GM21381 (cell line): ENCODE data around the gene MX2.

ENCODE experiments used
- ATAC-seq: cut with Tn5 transposase; IDR thresholded peaks from one replicate; pipeline ENCODE4 v1.9.1; 2021; ENCODE audit warnings: mild to moderate bottlenecking, moderate library complexity; ENCODE audit not compliant: unreplicated experiment

The MX2 gene

DNA sequence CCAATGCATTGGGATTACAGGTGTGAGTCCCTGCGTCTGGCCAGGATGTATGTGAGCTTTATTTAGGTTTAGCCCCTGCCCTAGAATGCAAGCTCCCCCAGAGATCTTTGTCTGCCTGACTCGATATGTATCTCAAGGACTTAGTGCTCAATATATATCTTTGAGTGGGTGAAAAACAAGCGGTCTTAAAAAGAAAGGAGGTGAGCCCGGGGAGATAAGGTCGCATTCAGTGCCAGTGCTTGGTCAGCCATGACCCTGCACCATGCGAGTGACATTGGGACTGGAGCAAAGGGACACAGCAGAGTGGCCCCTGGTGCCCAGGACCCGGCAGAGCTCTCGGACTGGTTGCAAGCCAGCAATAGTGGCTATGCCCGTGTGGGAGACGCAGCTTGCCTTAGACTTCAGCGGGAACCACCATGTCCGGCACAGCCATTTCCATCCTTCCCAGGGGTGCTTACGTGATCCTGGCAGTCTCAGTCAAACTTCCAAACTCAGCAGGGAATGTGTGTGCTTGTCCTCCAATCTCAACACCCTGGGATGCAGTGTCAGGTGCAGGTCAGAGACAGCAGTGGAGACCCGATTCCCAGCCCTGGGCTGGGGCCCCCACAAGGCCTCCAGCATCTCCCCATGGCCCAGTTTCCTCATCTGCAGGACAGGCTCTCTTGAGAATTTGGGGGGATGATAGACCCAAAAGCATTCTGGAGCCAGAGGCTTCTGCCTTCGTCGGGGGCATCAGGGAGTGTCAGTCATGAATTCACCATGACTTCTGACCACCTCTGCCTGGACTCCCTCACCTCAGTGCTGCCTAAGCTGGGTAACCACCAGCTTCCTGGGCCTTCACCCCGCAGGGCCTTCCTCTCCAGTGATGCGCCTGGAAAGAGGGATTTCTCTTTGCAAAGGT is 1.8 kb downstream of the MX2 start:
- no peak for ATAC-seq

GRCh38 chr21:41364308-41364707 is 2.5 kb downstream of the MX2 start:
- ATAC-seq: no peak

- no peak for ATAC-seq
Observed at GRCh38 chr21:41365377-41366107, 3.7 kb downstream of the MX2 start.

GRCh38 chr21:41366522-41367151 is 4.8 kb downstream of the MX2 start:
- ATAC-seq: no peak

DNA sequence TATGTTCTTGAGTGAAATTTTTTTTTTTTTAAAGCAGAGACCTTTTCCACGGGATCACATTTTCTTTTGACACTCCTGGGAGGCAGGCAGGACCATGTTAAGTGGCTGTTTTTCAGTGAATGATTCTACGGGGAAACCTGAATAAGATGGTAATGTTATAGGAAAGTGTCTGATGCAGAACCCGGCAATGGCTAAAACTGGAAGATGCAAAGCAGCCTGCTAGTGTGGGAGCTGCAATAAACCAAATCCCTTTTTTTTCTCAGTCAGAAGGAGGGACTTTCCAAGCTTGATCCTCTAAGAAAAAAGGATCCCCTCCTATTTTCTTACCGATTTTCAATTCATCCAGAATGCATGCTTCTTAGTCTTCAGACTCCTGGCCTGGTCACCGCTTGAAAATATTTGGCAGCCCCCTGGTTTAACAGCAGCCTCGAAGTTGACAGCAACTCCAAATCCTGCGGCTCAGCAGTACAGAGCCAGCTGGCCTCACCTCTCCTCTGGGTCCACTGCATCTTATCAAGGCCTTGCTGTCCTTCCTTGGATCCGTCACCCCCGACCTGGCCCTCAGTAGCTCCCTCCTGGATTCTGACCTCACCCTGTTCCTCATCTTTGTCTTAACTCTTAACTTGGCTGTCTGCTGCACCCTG is 5.6 kb downstream of the MX2 start:
- ATAC-seq: peak; percentile 10

DNA sequence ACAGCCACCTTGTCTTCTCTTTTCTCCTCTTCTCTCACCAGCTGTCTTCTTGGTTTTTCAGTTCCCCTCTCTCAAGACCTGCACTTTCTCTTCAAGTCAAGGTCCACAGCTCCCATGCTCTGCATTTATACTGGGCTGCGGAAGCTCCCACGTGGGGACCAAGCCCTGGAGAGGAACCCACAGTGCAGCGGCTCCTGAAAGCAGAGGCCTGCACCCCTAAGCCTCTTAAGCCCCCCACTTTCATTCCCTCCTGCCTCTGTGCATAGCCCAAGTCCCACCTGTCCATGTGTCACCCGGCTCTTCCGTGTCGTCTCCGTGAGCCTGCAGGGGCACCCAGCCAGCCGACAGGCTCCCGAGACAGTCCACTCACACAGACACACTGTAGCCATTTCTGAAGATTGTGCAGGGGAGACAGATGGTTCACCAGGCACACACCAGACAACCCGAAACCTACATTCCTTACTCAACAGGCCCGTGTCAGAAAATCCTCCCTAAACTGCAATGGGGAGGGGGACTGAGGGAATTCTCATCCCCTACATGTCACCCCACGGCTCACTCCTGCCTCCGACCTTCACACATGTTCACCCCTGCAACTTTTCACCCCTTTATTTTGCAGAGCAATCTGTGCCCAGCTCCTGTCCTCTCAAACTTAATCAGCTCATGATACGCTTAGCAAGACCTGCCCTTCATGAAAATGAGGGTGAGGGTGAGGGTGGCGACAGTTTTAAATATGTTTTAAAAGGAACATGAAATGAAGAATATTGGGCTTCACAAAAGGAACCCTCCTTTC is 6.3 kb downstream of the MX2 start:
- ATAC-seq: peak; percentile 65

DNA sequence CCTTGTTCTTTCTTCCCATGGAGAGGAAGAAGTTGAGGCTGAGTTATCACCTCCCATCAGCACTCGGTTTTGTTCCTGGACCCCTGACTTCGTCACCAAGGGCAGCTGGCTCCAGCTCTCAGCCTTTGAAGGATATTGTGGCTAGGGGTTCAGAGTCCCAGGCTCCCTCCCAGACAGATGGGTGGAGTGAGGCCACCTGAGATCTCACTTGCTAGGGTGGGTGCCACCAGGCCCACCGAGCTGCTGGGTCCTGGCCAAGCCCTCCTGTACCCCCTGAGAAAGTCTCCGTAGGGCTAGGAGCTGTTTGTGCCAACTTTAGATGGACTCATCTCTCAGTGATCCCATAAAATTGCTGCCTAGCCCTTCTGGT is 6.9 kb downstream of the MX2 start:
- ATAC-seq: no peak

GRCh38 chr21:41369105-41369919 is 7.5 kb downstream of the MX2 start:
- ATAC-seq: peak; percentile 32

GRCh38 chr21:41369920-41370839 is 8.4 kb downstream of the MX2 start:
- peak; percentile 1 for ATAC-seq

DNA sequence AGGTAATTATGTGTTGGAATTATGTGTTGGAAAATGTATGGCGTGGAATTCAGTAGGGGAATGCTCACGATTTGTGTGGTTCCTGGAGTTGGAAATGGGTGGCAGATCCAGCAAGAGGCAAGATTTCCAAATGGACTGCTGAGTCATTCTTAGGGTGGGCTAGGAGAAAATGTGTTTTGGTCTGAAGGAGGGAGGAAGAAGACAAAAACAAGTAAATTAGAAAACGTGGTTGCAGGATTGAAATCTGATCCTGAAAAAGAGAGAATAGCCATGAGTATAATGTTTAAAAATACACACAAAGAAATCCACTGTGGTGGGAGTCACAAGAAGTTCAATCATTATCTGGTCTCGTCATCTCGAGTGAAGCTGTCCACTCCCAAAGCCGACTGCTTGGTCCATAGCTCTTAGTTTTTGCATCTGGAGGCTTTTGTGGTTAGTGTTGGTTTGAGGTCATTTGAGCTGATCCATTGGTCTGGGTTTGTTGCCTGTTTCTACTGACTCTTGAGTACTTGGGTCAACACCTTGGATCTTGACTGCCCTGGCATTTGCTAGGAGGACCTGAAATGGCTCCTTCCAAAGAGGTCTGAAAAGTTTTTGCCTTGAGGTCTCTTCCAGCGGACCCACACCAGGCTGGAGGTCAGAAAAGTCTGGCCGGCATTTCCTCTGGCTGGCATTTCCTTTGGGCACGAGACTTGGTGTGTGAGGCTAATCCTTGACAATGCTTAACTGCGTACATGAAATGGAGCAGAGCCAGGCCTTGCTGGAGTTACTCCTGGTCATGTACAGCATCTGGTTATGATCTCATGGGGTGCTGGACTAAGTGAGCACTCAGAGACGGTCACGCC is 9.2 kb downstream of the MX2 start:
- ATAC-seq: no peak

- ATAC-seq: no peak
Observed at GRCh38 chr21:41371685-41372030, 9.8 kb downstream of the MX2 start.

- ATAC-seq: no peak
Observed at GRCh38 chr21:41373253-41373652, 11.4 kb downstream of the MX2 start.

- ATAC-seq: no peak
Observed at GRCh38 chr21:41373763-41374162, 11.9 kb downstream of the MX2 start.

GRCh38 chr21:41374177-41374712 is 12.4 kb downstream of the MX2 start:
- ATAC-seq: no peak

- no peak for ATAC-seq
Observed at GRCh38 chr21:41374867-41375533, 13.2 kb downstream of the MX2 start.

GRCh38 chr21:41375875-41376274 is 14.0 kb downstream of the MX2 start:
- no peak for ATAC-seq

DNA sequence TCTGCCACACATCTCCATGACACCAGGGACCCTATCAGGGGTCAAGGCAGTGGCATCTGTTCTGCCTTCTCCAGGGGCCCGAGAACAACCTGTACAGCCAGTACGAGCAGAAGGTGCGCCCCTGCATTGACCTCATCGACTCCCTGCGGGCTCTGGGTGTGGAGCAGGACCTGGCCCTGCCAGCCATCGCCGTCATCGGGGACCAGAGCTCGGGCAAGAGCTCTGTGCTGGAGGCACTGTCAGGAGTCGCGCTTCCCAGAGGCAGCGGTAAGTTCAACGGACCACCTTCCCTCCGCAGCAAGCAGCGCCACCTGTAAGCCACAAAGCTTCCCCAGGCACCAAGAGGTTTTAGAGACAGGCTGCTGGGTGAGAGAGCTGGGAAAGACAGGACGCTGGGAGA is 15.9 kb downstream of the MX2 start:
- ATAC-seq: no peak
